Stimulated activated CD8-positive, alpha-beta memory T cell treated with anti-CD3 and anti-CD28 coated beads, Interleukin-15, amount 100 ng/mL, for 48 hours (primary cell): ENCODE measurements around the gene TMTC1.
"Not testable (repeated sequence)": the region's sequence is repeated elsewhere in the genome, so short reads cannot be mapped to it uniquely, and the experiment has no call there.

Experiments used
- DNase-seq, 2 donors: peaks; one replicate each; pipeline ENCODE4 v3.0.0-alpha.2; 2020; ENCODE audit warnings: low read depth in 2 of 2

The TMTC1 gene

DNA sequence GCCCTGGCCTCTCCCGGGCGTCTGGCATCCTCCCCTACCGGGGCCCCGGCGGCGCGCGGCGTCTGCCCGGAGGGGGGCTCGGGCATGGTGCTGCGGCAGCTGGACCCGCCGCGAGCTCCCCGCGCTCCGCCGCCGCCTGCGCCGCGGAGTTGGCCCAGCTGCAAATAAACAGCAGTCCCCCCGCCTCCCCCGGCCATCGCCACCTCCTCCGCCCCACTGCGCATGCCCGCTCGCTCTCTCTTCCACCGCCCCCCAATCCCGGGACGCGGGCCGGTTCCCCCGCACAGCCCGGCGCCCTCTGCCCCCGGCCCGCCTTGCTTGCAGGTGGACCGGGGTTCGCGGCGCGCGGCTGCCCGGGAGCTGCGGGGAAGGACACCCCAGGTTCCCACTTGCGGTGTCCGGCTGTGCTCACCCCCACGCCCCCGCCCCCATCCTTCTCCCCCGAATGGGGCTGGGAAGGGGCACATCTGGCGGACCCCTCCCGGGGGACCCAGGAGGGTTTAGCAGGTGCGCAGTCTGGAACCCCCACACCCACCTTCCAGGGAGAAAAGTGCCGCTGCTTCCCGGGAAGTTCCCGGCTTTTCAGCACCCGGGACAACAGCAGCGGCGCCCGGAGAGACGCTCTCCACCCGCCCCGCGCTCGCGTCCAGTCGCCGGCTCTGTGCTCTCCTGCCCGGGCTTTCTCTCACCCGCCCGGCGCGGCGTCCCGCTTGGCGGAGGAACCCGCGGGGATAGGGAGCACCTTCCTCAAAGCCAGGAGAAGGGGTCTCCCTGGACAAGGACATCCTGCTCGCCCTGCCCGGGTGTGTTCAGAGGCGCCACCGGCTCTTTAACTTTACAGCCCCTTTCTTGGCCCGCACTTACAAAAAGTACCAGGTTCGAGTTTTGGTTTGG, at the start of gene TMTC1:
TSS of gene TMTC1 (minus strand) at position 170 of the 894 bp plus-strand sequence. CDS start 191 bp downstream, outside the sequence.
- no peak for DNase-seq

DNA sequence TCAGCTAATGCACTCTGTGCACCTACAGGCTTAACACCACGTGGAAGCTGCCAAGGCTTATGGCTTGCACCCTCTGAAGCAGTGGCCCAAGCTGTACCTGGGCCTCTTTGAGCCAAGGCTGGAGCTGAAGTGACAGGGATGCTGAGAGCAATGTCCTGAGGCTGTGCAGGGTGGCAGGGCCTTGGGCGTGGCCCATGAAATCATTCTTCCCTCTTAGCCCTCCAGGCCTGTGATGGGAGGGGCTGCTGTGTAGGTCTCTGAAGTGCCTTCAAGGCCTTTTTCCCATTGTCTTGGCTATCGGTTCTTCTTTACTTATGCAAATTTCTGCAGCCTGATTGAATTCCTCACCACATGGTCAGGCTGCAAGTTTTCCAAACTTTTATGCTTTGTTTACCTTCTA, 47.4 kb upstream of the TMTC1 start:
- no peak for DNase-seq

DNA sequence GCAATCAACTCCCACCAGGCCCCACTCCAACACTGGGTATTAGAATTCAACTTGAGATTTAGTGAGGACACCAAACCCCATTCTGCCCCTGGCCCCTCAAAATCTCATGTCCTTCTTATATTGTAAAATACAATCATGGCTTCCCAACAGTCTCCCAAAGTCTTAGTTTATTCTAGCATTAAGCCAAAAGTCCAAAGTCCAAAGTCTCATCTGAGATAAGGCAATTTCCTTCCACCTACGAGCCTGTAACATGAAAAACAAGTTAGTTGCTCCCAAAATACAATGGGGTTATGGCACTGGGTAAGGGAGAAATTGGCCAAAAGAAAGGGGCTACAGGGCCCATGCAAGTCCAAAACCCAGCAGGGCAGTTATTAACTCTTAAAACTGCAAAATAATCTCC, 46.6 kb upstream of the TMTC1 start:
- no peak for DNase-seq

DNA sequence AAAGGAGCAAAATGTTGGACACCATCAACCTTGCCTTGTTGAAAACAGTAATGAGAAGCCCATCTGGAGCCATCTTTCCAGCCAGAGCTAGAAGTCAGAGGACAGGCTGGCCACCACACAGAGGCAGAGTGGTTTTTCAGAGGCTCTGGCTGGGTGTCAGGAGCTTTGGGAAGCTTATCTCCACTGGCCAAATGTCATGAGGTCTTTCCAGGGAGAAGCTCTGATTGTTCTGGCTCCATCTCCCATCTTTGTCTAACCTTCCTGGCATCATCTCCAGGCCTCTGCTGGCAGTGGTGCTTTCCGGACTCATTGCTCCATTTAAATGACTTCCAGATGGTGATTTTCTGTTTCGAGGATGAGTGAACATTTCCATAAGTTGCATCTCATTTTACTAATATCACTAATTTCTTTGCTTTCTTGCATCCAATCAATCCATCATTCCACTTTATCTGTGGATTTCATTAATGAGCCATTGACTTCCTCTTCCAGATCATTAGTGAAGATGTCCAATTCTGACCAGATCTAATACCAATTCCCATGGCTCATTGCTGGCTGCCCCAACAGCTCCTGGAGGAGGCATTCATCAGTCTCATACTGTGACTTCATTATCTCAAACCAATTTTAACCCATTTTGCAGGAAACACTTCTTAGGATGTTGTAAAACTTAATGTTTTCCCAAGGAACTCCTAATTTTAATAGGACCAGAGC, 35.3 kb upstream of the TMTC1 start:
- no peak for DNase-seq

DNA sequence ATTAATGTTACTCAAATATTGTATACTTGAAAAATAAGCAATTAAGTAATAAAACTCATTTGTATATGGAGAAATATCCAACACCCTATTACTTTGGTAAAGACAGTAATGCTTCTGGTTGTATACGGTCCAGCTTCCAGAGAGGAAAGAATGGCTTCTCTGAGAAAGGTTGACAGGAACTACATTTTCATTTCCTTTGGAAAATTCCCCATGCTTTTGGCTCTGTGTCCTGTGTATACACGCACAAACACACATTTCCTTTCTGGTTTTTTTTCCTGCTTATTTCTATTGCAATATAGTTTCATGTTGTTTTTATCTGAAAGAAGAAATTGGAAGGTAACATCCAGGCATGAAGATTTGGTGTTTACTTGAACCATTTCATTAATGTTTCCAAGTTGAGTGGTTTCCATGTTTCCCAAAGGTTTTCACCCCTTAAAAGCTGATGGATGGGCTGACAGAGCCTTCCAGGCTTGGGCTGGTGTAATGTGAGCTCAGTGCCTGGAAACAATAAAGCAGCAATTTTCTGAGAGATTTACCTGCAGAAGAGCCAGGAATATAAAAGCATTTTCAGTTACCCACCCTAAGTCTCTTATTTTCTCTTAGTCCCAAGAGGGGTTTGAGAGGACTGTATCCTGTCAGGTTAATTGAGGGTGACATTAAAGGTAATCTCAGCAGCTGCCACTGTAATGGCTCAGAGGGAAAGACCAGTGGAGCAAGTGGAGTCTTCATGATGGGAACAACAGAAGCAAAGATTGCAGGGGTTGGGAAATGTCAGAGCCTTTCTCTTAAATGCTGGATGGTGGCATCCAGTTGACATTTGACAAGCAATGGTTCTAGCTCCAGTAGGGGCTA, 33.4 kb upstream of the TMTC1 start:
- DNase-seq = no peak

DNA sequence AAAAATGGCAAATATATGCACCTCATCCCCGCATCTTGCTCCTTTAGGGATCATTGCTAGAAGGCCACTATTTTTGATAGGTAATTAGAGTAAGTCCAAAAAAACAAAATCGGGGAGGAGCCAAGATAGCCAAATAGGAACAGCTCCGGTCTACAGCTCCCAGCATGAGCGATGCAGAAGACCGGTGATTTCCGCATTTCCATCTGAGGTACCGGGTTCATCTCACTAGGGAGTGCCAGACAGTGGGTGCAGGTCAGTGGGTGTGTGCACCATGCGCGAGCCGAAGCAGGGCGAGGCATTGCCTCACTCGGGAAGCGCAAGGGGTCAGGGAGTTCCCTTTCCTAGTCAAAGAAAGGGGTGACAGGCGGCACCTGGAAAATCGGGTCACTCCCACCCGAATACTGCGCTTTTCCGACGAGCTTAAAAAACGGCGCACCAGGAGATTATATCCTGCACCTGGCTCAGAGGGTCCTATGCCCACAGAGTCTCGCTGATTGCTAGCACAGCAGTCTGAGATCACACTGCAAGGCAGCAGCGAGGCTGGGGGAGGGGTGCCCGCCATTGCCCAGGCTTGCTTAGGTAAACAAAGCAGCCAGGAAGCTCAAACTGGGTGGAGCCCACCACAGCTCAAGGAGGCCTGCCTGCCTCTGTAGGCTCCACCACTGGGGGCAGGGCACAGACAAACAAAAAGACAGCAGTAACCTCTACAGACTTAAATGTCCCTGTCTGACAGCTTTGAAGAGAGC, 26.0 kb upstream of the TMTC1 start:
- not testable (repeated sequence) for DNase-seq

DNA sequence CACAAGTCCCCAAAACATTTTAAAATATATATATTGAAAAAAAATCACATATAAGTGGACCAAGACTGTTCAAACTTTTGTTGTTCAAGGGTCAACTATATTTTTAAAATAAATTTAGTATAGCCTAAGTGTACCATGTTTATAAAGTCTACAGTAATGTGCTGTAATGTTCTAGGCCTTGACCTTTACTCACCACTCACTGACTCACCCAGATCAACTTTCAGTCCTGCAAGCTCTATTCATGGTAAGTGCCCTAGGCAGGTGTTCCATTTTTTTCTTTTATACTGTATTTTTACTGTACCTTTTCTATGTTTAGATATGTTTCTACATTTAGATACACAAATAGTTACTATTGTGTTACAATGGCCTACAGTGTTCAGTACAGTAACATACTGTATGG, 23.4 kb upstream of the TMTC1 start:
- DNase-seq = no peak

DNA sequence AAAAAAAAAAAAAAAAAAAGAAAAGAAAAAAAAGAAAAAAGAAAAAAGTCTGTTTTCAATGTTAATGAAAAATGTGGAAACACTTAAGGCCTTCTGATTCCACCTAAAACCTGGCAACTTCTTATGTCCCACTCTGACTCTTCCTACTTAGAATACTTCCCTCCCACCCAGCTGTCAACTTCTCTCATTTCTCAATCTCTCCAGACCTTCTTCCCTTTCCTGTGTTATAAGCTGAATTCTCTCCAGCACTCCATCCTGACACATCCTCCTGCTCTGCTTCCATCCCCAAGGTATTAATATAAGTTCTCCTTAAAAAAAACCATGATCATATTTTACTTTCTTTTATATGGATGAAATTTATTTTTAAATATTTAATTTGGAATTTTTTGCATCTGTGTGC, 20.3 kb upstream of the TMTC1 start:
- DNase-seq = no peak

DNA sequence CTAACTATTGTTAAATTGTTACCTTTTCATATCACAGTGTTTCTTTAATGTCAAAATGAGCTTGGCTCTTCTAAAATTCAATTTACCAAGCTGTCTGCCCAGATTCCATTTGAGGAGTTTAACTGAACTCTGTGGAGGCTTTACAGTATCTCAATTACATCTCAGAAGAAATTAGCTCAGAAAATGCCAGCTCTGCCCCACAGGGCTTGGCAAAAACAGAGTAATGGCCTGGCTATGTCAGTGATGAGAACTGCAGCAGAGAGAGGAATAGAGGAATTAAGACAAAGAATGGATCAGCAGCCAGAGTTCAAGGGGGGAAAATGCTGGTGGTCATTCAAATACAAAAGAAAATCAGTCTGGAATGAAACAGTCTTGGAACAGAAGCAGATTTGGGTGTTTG, 15.8 kb upstream of the TMTC1 start:
- no peak for DNase-seq

DNA sequence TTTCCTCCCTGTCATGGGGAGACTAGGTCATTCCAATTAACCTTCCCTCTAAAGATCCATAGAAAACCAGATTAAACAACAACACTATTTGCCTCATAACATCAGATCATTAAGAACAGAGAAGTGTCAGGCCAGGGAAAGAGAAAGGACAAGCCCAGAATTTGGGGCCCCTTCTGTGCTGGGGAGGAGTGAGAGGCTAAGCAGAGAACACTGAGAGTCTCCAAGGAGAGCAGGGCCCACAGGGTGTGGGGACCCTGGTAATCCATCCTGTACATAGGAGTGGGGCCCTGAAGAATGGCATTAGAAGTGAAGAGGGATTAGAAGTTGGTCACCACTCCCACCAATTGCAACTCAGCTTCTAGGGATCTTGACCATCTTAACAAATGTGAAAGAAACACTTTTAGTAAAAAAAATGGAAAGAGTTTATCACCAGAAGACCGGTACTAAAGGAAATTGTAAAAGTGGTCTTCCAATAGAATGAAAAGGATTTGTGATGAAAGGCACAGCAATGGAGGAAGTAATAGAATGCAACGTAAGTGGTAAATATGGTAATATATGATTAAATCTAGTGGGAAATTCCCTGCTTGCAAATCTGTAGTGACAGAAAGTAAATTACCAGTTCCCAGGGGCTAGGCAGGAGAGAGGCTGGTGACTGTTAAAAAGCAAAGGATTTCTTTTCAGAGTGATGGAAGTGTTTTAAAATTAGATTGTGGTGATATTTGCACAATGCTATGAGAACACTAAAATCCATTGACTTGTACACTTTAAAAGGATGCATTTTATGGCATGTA, 14.0 kb upstream of the TMTC1 start:
- no peak for DNase-seq

DNA sequence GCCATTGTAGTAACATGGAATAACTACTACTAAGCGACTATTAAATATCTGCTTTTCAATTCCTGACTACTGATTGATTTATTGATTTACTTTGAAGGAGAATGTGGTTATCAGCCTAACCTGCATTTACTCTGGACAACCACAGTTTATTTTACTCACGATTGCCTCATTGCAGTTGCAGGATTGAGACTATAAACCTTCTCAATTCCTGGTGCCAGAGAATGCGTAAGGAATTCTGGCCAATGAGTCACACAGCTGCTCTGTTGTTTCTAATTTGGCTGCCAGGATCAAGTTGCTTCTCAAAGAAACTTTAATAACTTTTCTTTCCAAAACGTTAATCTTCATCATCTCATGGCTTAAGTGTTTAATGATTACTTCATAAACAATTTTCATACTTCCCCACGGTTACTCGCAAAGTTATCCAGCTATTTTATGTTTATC, 13.1 kb upstream of the TMTC1 start:
- DNase-seq = no peak

DNA sequence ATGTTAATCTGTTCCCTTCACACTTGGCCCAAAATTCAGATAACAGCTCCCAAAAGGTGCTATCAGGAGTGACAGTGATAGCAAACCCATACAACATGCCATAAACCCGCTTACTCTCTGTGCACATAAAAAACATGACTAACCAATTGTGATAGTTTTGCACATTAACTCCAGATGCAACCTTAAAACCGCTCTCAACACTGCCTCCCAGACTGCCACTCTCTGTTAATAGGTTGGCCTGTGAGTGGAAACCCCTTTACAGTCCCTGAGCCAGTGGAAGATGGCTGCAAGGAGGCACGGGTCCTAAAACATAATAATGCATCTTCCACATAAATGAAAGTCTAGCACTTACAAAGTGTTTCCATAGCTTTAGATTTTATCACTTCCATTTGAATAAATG, 12.0 kb upstream of the TMTC1 start:
- no peak for DNase-seq

DNA sequence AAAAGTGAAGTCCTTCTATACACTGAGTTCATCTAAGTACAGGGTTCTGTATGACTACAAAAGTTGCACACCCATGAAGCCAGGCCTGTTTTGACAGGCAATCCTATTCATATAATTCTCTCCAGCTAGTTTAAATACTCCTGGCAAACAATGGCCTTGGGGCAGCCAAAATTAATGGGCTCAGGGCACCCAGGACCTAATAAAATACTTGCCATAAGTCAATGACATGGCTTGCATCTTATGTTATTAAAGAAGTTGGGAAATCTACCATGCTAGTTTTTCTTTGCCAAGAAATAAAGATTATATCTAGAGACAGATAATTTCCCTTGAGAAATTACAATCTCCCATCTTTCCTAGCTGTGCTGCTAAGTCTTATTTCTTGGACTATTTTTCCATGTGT, 11.1 kb upstream of the TMTC1 start:
- DNase-seq = no peak

DNA sequence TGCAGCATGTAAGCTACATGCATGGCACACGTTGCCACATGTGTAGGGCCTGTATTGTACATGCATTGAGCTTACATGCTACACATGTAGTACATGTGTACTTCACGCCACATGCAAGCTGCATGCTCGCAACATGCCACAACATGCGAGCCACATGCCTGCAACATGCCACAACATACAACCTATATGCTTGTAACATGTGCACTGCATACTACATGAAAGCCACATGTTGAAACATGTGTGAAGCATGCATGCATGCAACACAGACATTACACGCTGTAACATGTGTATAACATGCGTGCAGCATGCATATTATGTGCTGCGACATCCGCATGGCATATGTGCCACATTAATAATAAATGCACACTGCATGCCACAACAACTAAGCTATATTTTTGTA, 9.1 kb upstream of the TMTC1 start:
- no peak for DNase-seq

DNA sequence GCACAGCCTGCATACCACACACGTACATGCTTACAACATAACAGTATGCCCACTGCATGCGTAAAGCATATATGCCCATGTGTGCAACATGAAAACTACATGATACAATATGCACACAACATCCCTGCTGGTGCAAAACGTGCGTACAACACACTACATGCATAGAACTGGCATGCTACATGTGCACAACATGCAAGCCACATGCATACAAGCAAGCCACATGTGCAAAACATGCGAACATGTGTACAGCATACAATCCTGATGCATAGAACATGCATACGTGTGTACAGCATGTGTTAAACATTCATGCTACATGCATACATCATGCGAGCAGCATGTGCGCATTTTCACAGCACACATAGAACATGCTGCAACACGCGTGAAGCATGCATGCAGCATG, 8.4 kb upstream of the TMTC1 start:
- DNase-seq = no peak

DNA sequence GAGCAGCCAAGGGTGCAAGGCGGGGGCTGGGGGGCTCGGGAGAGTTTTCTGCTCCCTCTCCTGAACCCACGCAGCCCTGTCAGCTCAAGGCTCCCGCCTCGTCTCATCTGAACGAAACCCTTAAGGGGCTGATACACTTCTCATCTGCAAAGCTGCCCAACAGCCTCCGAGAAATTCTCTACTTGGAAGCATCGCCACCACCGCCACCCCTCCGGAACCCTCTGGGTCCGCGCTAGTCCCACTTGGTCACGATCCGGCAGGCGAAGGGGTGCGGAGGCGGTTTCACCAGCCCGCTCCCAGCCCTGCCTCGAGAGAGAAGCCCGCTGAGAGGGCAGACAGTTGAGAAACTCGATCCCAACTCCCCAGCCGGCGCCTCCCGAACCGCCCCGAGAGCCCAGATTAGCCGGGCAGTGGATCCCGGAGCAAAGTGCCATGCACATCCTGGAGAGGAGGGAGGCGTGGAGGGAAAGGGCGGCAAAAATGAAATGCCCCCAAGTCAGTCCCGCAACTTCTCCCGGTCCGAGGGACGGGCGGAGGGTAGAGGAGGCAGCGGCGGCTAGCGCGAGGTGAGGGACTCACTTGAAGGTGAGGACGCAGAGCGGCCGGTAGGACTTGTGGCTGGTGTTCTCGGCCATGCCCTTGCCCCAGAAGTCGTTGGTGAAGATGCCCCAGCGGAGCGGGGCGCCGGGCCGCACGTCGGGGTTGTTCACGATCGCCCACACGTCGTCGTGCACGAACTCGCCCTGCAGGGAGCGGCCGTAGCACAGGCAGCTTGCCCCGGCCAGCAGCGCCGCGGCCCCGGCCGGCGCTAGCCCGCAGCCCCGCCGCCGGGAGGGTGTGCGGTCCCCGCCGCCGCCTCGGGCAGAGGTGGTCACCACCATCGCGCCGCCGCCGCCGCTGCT, 620 bp downstream of the TMTC1 start:
- no peak for DNase-seq

DNA sequence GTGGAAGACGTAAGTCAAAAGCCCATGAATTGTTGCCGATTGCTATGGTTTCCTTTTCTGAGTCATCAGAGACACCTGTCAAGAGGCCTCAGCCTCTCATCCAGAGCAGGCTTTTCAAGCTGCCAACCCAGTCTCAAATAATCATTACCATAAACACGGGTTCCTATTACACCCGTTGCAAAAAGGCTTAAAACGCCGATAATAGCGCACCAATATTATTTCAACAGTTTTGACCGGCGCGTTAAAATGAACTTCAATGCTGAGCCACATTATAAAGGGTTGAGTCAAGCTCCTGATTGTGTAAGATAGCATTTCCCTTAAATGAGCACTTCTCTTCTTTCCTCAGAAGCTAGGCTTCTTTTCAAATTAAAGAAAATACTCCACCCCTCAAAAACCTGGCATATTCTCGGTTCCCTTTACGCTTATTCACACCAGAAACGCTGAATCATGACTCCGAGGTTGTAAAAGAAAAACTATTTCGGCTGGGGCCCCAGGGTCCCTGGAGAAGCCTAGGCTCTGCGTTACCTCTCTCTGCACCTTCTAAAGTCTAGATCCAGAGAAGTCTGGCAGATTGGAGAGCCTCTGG, 1.4 kb downstream of the TMTC1 start:
- DNase-seq = no peak

DNA sequence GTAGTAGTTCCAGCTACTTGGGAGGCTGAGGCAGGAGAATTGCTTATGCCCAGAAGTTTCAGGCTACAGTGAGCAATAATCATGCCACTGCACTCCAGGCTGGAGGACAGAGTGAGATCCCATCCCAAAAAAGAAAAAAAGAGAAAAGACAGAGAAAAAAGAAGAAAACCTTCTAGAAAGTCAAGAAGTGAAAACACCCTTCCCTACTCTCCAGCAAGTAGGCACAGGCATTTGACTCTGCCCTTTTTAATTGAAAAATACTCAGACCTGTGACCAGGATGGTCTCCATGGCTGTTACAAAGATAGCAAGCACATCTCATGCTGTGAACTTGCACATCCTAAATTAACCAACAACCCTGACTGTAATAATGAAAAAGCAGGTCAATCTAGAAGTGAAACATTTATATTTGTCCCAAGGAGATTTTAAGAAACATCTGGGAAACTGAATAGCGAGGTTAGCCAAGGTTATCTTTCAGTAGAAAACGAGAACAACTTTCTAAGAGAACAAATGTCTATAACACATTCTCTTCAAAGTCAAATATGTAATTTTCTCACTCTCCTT, 2.0 kb downstream of the TMTC1 start:
- DNase-seq = no peak

DNA sequence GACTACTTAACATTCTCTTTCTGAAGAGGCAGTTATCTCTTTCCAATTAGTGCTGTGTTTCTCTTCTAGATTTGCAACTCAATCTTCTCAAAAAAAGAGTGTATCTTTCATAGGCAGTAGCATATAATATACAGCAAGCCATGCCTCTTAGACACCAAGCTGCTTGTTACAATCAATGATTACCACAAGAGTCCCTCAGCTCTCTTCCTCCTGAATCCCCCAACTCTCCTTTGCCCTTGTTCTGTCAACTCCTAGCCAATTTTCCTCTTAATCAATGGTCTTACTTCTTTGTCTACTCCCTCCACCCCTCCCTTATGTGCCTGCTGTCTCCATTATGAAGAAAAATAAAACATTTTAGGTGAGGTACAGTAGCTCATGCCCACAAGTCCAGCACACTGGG, 2.6 kb downstream of the TMTC1 start:
- DNase-seq = no peak
